ENCODE data around the gene MCCC2.

- TF ChIP-seq TAF1 (IDR thresholded peaks at IDR 0.05; ENCODE audit: low read depth, low read length): no peak
- TF ChIP-seq POLR2AphosphoS5 (IDR thresholded peaks at IDR 0.05; ENCODE audit: low read depth, low read length): no peak
- no peak for TF ChIP-seq POLR2A (IDR thresholded peaks at IDR 0.05; ENCODE audit: low read depth, low read length)
- TF ChIP-seq PAX5 (IDR thresholded peaks at IDR 0.05; ENCODE audit: insufficient read depth, low read length, severe bottlenecking): no peak
- TF ChIP-seq POU2F2 (IDR thresholded peaks at IDR 0.05; ENCODE audit: low read depth, low read length): no peak
- TF ChIP-seq SPI1 (IDR thresholded peaks at IDR 0.05; ENCODE audit: low read depth, low read length): no peak
Measured at GRCh38 chr5:71652803-71653543, 65.8 kb downstream of the MCCC2 start.

Data from GM12891 (cell line).